ENCODE data around the gene OTOGL.

Gene OTOGL

GRCh38 chr12:80413462-80413861 is 314.1 kb downstream of the OTOGL start:
- CTCF ChIA-PET: interaction anchor here (0.6 to 3.2 kb wide), 14 partner anchors 9 to 1697 kb away, joined by 3 to 17 read pairs (median 4); no protein-coding TSS in a partner anchor
- POLR2A ChIA-PET: no interaction called here

GRCh38 chr12:80415466-80415865 is 316.1 kb downstream of the OTOGL start:
- no peak overlapping the region for H3K27ac ChIP-seq (ENCODE audit: extremely low read depth, low read depth, low read length)
- POLR2A ChIA-PET: no interaction called here
- CTCF ChIA-PET: interaction anchor here (0.6 to 3.2 kb wide), 2 partner anchors 218 to 348 kb away, joined by 3 to 17 read pairs; no protein-coding TSS in a partner anchor
- H3K36me3 ChIP-seq (ENCODE audit: control insufficient read depth in 2 of 2, insufficient read depth in 1 of 2, low read length in 2 of 2): no peaks in the 10 kb centered on the region
- no peaks in the 10 kb centered on the region for H3K4me1 ChIP-seq (ENCODE audit: control insufficient read depth, insufficient read depth, low read length)
- H3K4me3 ChIP-seq (ENCODE audit: low read depth, low read length): no peak overlapping the region
- H3K9me3 ChIP-seq (ENCODE audit: control insufficient read depth, insufficient read depth, low read depth, low read length): no peaks in the 10 kb centered on the region
- TF ChIP-seq ZNF311 (tag by site-specific recombination; IDR thresholded peaks at IDR 0.05; ENCODE audit: borderline replicate concordance) (no peak), PBX3 (CRISPR knock-in tag; IDR thresholded peaks at IDR 0.05) (no peak), ZBTB17 (tag by site-specific recombination; IDR thresholded peaks at IDR 0.05) (no peak), ZNF138 (tag by site-specific recombination; IDR thresholded peaks at IDR 0.05; ENCODE audit: borderline replicate concordance) (no peak), ZNF19 (tag by site-specific recombination; IDR thresholded peaks at IDR 0.05; ENCODE audit: low read depth) (no peak), ZNF354C (tag by site-specific recombination; IDR thresholded peaks at IDR 0.05; ENCODE audit: borderline replicate concordance, low read depth) (no peak), ZNF624 (tag by site-specific recombination; IDR thresholded peaks at IDR 0.05) (no peak), HOXD13 (CRISPR knock-in tag; IDR thresholded peaks at IDR 0.05; ENCODE audit: borderline replicate concordance) (no peak), PRDM6 (tag by site-specific recombination; IDR thresholded peaks at IDR 0.05) (no peak), ZNF302 (tag by site-specific recombination; IDR thresholded peaks at IDR 0.05; ENCODE audit: low read depth) (no peak), ZBTB7A (tag by site-specific recombination; IDR thresholded peaks at IDR 0.05; ENCODE audit: low read depth) (no peak), KLF8 (tag by site-specific recombination; IDR thresholded peaks at IDR 0.05) (no peak)

More at GRCh38 chr12:80413462-80413861, 314.1 kb downstream of the OTOGL start:
- Histone ChIP-seq H3K27ac (ENCODE audit: extremely low read depth, low read depth, low read length) (no peak overlapping the region), H3K4me3 (ENCODE audit: low read depth, low read length) (no peak overlapping the region), H3K9me3 (ENCODE audit: control insufficient read depth, insufficient read depth, low read depth, low read length) (no peaks in the 10 kb centered on the region), H3K36me3 (ENCODE audit: control insufficient read depth in 2 of 2, insufficient read depth in 1 of 2, low read length in 2 of 2) (no peaks in the 10 kb centered on the region), H3K4me1 (ENCODE audit: control insufficient read depth, insufficient read depth, low read length) (no peaks in the 10 kb centered on the region)
- TF ChIP-seq ZNF157 (tag by site-specific recombination; IDR thresholded peaks at IDR 0.05): no peak
- TF ChIP-seq ZNF426 (tag by site-specific recombination; IDR thresholded peaks at IDR 0.05): no peak
- TF ChIP-seq ZNF155 (tag by site-specific recombination; IDR thresholded peaks at IDR 0.05): no peak
- TF ChIP-seq ZNF146 (tag by site-specific recombination; IDR thresholded peaks at IDR 0.05): no peak
- TF ChIP-seq ZNF843 (tag by site-specific recombination; IDR thresholded peaks at IDR 0.05): no peak
- TF ChIP-seq ZNF621 (tag by site-specific recombination; IDR thresholded peaks at IDR 0.05): no peak
- no peak for TF ChIP-seq ZNF571 (tag by site-specific recombination; IDR thresholded peaks at IDR 0.05)
- TF ChIP-seq ZNF701 (tag by site-specific recombination; IDR thresholded peaks at IDR 0.05): no peak
- TF ChIP-seq ZBTB48 (tag by site-specific recombination; IDR thresholded peaks at IDR 0.05): no peak
- TF ChIP-seq ZNF350 (tag by site-specific recombination; IDR thresholded peaks at IDR 0.05): no peak
- no peak for TF ChIP-seq ZNF292 (tag by site-specific recombination; IDR thresholded peaks at IDR 0.05; ENCODE audit: borderline replicate concordance, low read depth)
- no peak for TF ChIP-seq ZNF544 (tag by site-specific recombination; IDR thresholded peaks at IDR 0.05)
- no peak for TF ChIP-seq ZNF398 (tag by site-specific recombination; IDR thresholded peaks at IDR 0.05)
- TF ChIP-seq SP7 (tag by site-specific recombination; IDR thresholded peaks at IDR 0.05): no peak
- TF ChIP-seq PATZ1 (tag by site-specific recombination; IDR thresholded peaks at IDR 0.05): no peak
- TF ChIP-seq ZXDB (tag by site-specific recombination; IDR thresholded peaks at IDR 0.05): no peak
- TF ChIP-seq PRDM4 (tag by site-specific recombination; IDR thresholded peaks at IDR 0.05): no peak
